ENCODE data around the gene AKT3.

AKT3 gene

DNA sequence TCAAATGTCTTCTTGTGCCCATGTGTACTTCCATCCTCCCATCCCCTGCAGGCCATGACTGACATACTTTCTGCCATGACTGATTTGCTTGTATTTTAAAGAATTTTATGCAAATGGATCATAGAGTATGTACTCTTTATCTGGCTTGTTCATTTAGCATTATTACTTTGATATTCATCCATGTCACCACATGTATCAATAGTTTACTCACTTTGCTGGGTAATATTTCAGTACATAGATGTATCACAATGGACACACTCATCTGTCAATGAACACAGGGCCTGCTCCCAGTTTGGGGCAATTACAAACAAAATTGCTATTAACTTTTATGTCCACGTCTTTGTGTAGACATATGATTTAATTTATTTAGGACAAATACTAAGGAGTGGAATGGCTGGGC, 335.1 kb downstream of the AKT3 start:
- H3K27me3 ChIP-seq (ENCODE audit: control insufficient read depth, insufficient read depth, low read length, poor library complexity, severe bottlenecking) = no peaks in the 10 kb centered on the region
- no CpG with 5 or more reads among the region's 1 CpG for WGBS, 2 experiments
- no peaks in the 10 kb centered on the region for H3K36me3 ChIP-seq (ENCODE audit: control insufficient read depth, insufficient read depth, low read length)

DNA sequence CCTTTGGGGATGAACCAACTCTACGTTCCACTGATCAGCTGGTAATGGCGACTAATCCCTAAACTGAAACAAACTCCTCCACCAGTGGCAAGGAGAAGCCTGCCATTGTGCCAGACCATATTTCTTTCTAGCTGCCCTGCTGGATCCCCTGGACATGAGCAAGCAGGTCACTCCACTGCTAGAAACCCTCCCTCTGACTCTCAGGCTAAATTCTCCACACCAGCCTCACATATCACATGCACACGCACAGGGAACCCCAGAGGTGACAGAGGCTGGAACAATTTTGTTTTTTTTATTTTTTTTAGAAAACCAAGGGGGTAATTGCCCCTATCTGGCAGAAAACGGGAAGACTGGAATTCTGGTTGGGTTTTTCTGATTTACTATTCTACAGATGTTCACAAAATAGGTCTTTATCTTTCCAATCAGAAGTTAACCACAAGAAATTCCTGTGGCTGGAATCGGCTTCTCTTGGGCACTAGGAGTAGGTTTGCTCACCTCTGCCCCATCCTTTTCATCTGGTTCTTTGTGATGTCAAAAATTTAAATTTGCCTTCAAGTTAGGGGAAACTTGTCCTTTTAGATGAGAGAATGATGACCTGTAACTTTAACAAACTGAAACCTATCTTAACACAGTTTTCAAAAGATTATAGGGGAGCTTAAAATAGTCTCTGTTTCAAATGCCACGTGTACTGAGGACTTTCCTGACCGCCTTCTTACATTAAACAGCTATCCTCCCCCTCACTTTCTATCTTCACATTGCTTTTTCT, 336.1 kb downstream of the AKT3 start:
- H3K4me1 ChIP-seq (ENCODE audit: control insufficient read depth, insufficient read depth, low read length) = no peaks in the 10 kb centered on the region
- H3K36me3 ChIP-seq (ENCODE audit: control insufficient read depth, insufficient read depth, low read length) = no peaks in the 10 kb centered on the region
- no peaks in the 10 kb centered on the region for H3K27me3 ChIP-seq (ENCODE audit: control insufficient read depth, insufficient read depth, low read length, poor library complexity, severe bottlenecking)
- H3K27ac ChIP-seq (ENCODE audit: insufficient read depth, low read depth, low read length, poor library complexity, severe bottlenecking) = no peak overlapping the region
- no peak overlapping the region for H3K4me3 ChIP-seq (ENCODE audit: insufficient read depth, low read depth, low read length)
- WGBS, 2 experiments = 88 to 89% methylated on average over 7 of the region's 7 CpGs
- no peaks in the 10 kb centered on the region for H3K9me3 ChIP-seq (ENCODE audit: control insufficient read depth, low read length)

More for the DNA sequence above, 335.1 kb downstream of the AKT3 start:
- H3K27ac ChIP-seq (ENCODE audit: insufficient read depth, low read depth, low read length, poor library complexity, severe bottlenecking) = no peak overlapping the region
- H3K9me3 ChIP-seq (ENCODE audit: control insufficient read depth, low read length) = no peaks in the 10 kb centered on the region
- no peaks in the 10 kb centered on the region for H3K4me1 ChIP-seq (ENCODE audit: control insufficient read depth, insufficient read depth, low read length)
- no peak overlapping the region for H3K4me3 ChIP-seq (ENCODE audit: insufficient read depth, low read depth, low read length)

DNA sequence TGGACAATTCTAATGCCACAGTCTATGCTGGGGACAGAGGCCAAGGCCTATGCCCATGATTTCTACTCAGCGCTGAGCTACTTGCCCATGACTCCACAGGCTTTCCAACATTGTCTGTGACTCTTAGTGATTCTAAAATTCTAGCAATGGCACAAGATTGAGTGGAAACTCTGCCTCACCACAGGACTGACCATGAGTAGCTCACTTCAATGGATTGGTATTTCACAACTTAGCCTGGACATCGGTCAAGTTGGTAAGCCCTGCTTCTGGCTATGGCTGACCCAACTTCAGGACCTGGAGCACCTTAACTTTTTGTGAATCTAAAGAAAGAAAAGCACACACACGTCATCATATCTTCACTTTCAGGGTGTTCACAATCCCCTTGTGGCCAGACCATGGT, 339.1 kb downstream of the AKT3 start:
- Histone ChIP-seq H3K27ac (ENCODE audit: insufficient read depth, low read depth, low read length, poor library complexity, severe bottlenecking) (no peak overlapping the region), H3K36me3 (ENCODE audit: control insufficient read depth, insufficient read depth, low read length) (no peaks in the 10 kb centered on the region), H3K9me3 (ENCODE audit: control insufficient read depth, low read length) (no peaks in the 10 kb centered on the region), H3K27me3 (ENCODE audit: control insufficient read depth, insufficient read depth, low read length, poor library complexity, severe bottlenecking) (no peaks in the 10 kb centered on the region), H3K4me1 (ENCODE audit: control insufficient read depth, insufficient read depth, low read length) (peaks cover 10% of the 10 kb centered on the region), H3K4me3 (ENCODE audit: insufficient read depth, low read depth, low read length) (no peak overlapping the region)
- WGBS, 2 experiments = 92 to 97% methylated on average over 3 of the region's 3 CpGs

DNA sequence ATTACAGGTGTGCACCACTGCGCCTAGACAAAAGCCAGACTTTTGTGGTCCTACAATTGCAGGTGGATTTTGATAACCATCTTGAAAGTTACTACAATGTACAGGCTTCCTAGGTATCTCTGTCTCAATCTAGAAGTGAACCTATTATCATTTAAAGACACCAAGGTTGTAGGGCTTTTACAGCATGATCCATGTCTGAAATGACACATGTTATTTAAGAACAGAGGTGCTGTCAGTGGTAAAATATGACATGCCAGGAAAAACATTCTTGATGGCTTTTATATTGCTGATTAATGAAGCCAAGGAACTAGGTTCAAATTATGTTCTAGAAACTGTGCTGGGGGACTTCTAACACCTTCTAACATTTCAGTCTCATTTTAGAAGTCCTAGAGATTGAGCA, 341.1 kb downstream of the AKT3 start:
- H3K27me3 ChIP-seq (ENCODE audit: control insufficient read depth, insufficient read depth, low read length, poor library complexity, severe bottlenecking) = no peaks in the 10 kb centered on the region

DNA sequence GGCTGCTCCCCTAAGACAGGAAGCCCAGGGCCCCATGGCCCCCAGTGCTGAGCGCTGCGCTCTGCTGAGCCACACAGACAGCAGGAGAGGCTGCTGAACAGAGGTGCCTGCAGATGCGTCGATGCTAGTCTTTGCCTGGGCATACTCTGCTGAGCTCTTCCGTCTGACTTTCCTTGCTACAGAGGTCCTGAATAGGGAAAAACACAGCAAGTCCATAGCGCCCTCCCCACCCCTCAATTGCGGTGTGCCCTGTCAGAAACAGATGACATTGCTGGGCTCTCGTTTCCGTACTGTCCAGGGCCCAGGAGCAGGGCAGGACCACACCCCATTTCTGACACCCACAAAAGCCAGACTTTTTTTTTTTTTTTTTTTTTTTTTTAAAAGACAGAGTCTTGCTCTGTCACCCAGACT, 341.7 kb downstream of the AKT3 start:
- WGBS, 2 experiments = 85 to 92% methylated on average over 9 of the region's 9 CpGs
- no peaks in the 10 kb centered on the region for H3K27me3 ChIP-seq (ENCODE audit: control insufficient read depth, insufficient read depth, low read length, poor library complexity, severe bottlenecking)
- no peak overlapping the region for H3K4me3 ChIP-seq (ENCODE audit: insufficient read depth, low read depth, low read length)
- H3K9me3 ChIP-seq (ENCODE audit: control insufficient read depth, low read length) = no peaks in the 10 kb centered on the region
- H3K27ac ChIP-seq (ENCODE audit: insufficient read depth, low read depth, low read length, poor library complexity, severe bottlenecking) = no peak overlapping the region
- no peaks in the 10 kb centered on the region for H3K36me3 ChIP-seq (ENCODE audit: control insufficient read depth, insufficient read depth, low read length)
- peaks cover 10% of the 10 kb centered on the region for H3K4me1 ChIP-seq (ENCODE audit: control insufficient read depth, insufficient read depth, low read length)

More for the DNA sequence above, 341.1 kb downstream of the AKT3 start:
- no peak overlapping the region for H3K27ac ChIP-seq (ENCODE audit: insufficient read depth, low read depth, low read length, poor library complexity, severe bottlenecking)
- 89 to 98% methylated on average over 1 of the region's 1 CpG for WGBS, 2 experiments
- H3K9me3 ChIP-seq (ENCODE audit: control insufficient read depth, low read length) = no peaks in the 10 kb centered on the region
- no peak overlapping the region for H3K4me3 ChIP-seq (ENCODE audit: insufficient read depth, low read depth, low read length)
- H3K4me1 ChIP-seq (ENCODE audit: control insufficient read depth, insufficient read depth, low read length) = peaks cover 10% of the 10 kb centered on the region
- no peaks in the 10 kb centered on the region for H3K36me3 ChIP-seq (ENCODE audit: control insufficient read depth, insufficient read depth, low read length)

DNA sequence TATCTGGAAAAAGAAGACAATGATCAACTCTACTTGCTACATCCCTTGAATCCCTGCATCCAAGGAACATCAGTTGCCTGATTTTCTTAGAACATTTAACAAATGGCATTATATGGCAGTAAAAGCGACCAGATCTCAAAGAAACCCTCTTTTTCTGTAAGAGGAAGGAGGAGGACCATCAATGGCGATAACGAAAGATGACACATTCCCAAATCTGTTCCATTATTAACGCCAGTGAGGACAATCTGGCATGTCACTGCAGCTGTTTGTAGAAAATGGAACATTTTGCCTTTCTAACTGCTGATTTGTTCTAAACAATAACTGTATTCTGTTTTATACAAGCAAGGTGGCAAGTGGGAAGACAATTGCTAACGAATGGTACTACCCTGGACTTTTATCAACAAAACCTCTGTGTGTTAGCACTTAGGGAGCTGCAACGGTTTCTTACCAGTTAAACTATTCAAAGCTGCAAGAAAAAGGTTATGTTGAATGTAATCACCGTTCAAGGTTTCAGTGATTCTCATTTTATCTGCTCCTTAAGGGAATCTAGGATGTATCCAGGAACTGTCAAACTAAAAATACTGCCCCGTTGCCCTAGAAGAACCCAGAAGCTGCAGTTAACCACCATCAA, 342.3 kb downstream of the AKT3 start:
- H3K36me3 ChIP-seq (ENCODE audit: control insufficient read depth, insufficient read depth, low read length) = no peaks in the 10 kb centered on the region
- H3K9me3 ChIP-seq (ENCODE audit: control insufficient read depth, low read length) = no peaks in the 10 kb centered on the region
- H3K27ac ChIP-seq (ENCODE audit: insufficient read depth, low read depth, low read length, poor library complexity, severe bottlenecking) = no peak overlapping the region
- 85 to 92% methylated on average over 8 of the region's 8 CpGs for WGBS, 2 experiments
- H3K4me3 ChIP-seq (ENCODE audit: insufficient read depth, low read depth, low read length) = no peak overlapping the region
- H3K27me3 ChIP-seq (ENCODE audit: control insufficient read depth, insufficient read depth, low read length, poor library complexity, severe bottlenecking) = no peaks in the 10 kb centered on the region
- peaks cover 10% of the 10 kb centered on the region for H3K4me1 ChIP-seq (ENCODE audit: control insufficient read depth, insufficient read depth, low read length)

DNA sequence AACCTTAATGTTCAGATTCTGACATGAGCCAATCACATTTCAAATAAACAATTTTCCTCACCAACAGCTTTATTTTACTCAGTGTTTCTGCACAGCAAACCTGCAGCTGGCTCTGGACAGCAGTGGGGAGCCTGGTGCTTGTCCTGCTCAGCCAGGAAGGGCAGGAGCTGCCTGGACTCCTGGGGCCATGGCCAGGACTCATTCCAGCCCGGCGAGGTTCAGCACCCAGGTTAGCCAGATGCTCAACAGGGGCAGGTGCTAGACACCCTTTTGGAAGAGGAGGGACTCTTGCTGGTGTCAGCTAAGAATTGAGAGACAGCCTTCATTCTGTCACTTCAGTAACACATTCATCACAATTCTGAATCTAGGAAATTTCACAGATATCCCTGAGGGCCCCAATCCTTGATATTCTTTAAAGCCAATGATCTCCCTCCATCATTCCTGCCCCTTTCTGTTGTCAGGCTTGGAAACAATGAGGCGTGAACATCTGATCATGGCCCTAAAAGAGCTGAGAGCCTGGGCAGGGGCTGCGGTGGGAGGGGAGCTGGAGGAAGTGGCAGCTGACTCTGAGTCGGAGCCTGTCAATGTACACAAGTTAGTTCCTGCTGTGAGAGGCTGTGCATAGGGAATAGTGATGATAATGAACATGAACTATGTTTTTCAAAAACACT, 342.9 kb downstream of the AKT3 start:
- Histone ChIP-seq H3K9me3 (ENCODE audit: control insufficient read depth, low read length) (no peaks in the 10 kb centered on the region), H3K27ac (ENCODE audit: insufficient read depth, low read depth, low read length, poor library complexity, severe bottlenecking) (no peak overlapping the region), H3K4me1 (ENCODE audit: control insufficient read depth, insufficient read depth, low read length) (peaks cover 10% of the 10 kb centered on the region), H3K4me3 (ENCODE audit: insufficient read depth, low read depth, low read length) (no peak overlapping the region), H3K36me3 (ENCODE audit: control insufficient read depth, insufficient read depth, low read length) (no peaks in the 10 kb centered on the region), H3K27me3 (ENCODE audit: control insufficient read depth, insufficient read depth, low read length, poor library complexity, severe bottlenecking) (no peaks in the 10 kb centered on the region)
- WGBS, 2 experiments = 71 to 80% methylated on average over 5 of the region's 5 CpGs

DNA sequence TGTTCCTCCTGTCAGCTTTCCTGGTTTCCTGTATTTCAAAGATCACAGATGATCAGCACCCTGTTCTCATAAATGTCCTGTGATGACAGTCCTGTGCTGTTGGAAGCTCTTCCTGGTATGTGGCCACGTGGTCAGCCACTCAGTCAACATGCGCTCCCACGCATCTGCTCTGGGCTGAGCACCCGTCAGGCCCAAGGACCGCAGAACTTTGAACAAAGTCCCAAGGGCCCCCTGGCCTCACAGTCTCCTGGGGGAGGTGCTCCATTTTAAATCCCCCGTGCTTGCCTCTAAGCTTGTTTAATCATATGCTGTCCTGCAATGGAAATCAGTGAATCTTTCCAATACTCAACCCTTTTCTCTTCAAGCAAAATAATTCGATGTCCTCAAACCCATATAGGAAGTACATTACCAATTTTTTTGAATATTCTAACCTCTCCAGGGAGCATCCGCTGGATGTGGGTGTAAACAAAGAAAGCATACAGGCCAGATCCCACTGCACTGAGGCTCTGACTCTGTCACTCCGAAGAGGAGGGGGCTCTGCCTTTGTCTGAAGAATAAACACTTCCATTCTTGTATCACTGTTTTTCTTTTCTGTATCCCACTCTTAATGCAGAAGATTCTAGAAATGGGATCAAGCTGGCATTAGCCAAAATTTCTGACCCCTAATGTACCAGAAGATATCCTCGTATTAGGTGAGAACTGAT, 343.9 kb downstream of the AKT3 start:
- no peaks in the 10 kb centered on the region for H3K36me3 ChIP-seq (ENCODE audit: control insufficient read depth, insufficient read depth, low read length)
- H3K27me3 ChIP-seq (ENCODE audit: control insufficient read depth, insufficient read depth, low read length, poor library complexity, severe bottlenecking) = no peaks in the 10 kb centered on the region
- WGBS, 2 experiments = 85 to 86% methylated on average over 10 of the region's 10 CpGs
- H3K9me3 ChIP-seq (ENCODE audit: control insufficient read depth, low read length) = no peaks in the 10 kb centered on the region
- H3K27ac ChIP-seq (ENCODE audit: insufficient read depth, low read depth, low read length, poor library complexity, severe bottlenecking) = no peak overlapping the region
- H3K4me3 ChIP-seq (ENCODE audit: insufficient read depth, low read depth, low read length) = no peak overlapping the region
- peaks cover 10% of the 10 kb centered on the region for H3K4me1 ChIP-seq (ENCODE audit: control insufficient read depth, insufficient read depth, low read length)

DNA sequence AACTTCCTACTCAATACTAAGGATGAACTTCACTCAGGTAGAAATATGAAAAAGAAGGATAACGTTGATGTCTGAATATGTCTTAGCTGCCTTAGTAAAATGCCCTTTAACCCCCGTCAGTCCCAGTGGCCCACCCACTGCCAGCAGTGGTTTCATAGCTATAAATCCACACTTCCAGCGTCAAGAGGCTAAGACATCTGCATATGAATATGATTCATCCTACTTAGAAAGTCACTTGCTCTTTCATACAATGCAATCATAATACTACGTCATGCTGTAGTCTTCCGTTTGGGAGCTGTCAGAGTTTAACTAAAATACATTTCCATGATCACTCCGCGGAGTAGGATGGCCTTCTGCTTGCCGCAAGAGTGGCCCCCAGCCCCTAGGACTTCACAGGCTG, 346.9 kb downstream of the AKT3 start:
- no peak overlapping the region for H3K27ac ChIP-seq (ENCODE audit: insufficient read depth, low read depth, low read length, poor library complexity, severe bottlenecking)
- H3K27me3 ChIP-seq (ENCODE audit: control insufficient read depth, insufficient read depth, low read length, poor library complexity, severe bottlenecking) = no peaks in the 10 kb centered on the region
- no peak overlapping the region for H3K4me3 ChIP-seq (ENCODE audit: insufficient read depth, low read depth, low read length)
- H3K36me3 ChIP-seq (ENCODE audit: control insufficient read depth, insufficient read depth, low read length) = no peaks in the 10 kb centered on the region
- 87 to 88% methylated on average over 8 of the region's 8 CpGs for WGBS, 2 experiments
- peaks cover 10% of the 10 kb centered on the region for H3K4me1 ChIP-seq (ENCODE audit: control insufficient read depth, insufficient read depth, low read length)
- H3K9me3 ChIP-seq (ENCODE audit: control insufficient read depth, low read length) = no peaks in the 10 kb centered on the region

DNA sequence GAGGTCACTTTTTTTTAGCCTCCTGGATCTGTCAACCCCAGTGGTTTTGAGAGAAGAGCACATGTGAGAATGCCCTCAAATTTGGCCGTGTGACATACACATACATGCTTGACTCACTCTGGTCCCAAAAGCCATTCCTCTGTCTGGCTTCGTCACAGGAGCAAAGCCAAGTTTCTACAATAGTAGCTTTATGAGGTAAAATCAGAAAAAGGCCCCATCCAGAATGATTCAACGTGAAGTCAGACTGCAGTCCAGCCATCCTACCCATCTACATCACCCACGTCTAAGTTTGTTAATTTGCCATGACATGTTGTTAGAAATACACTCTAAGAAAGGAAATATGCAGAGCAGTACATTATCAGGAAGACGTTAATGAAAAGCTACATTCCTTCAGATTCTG, 349.0 kb downstream of the AKT3 start:
- Histone ChIP-seq H3K4me1 (ENCODE audit: control insufficient read depth, insufficient read depth, low read length) (peaks cover 9% of the 10 kb centered on the region), H3K4me3 (ENCODE audit: insufficient read depth, low read depth, low read length) (no peak overlapping the region), H3K27ac (ENCODE audit: insufficient read depth, low read depth, low read length, poor library complexity, severe bottlenecking) (no peak overlapping the region), H3K27me3 (ENCODE audit: control insufficient read depth, insufficient read depth, low read length, poor library complexity, severe bottlenecking) (no peaks in the 10 kb centered on the region), H3K9me3 (ENCODE audit: control insufficient read depth, low read length) (no peaks in the 10 kb centered on the region), H3K36me3 (ENCODE audit: control insufficient read depth, insufficient read depth, low read length) (no peaks in the 10 kb centered on the region)
- 94 to 98% methylated on average over 5 of the region's 5 CpGs for WGBS, 2 experiments

All from ectodermal cell (in vitro differentiated cells).